ENCODE data around the gene KCNRG.

The KCNRG gene

GRCh38 chr13:50017819-50018218 is 2.6 kb downstream of the KCNRG start:
- in situ Hi-C loops (cut with MboI; ENCODE audit: low sequenced_read_pairs, unreplicated experiment), result no loop called here
- DNase-seq (ENCODE audit: low spot score), result no peak
- no peak for TF ChIP-seq CTCF (IDR thresholded peaks at IDR 0.05; ENCODE audit: borderline replicate concordance, control extremely low read depth, extremely low read depth, insufficient read depth, missing control alignments)

- TF ChIP-seq CTCF (IDR thresholded peaks at IDR 0.05; ENCODE audit: borderline replicate concordance, control extremely low read depth, extremely low read depth, insufficient read depth, missing control alignments), result no peak
- no peak for DNase-seq (ENCODE audit: low spot score)
- in situ Hi-C loops (cut with MboI; ENCODE audit: low sequenced_read_pairs, unreplicated experiment), result no loop called here
Observed at GRCh38 chr13:50025436-50025835, 10.2 kb downstream of the KCNRG start.

GRCh38 chr13:50026788-50027473 is 11.7 kb downstream of the KCNRG start:
- peak; percentile 49 for DNase-seq (ENCODE audit: low spot score)
- in situ Hi-C loops (cut with MboI; ENCODE audit: low sequenced_read_pairs, unreplicated experiment), result no loop called here
- no peak for TF ChIP-seq CTCF (IDR thresholded peaks at IDR 0.05; ENCODE audit: borderline replicate concordance, control extremely low read depth, extremely low read depth, insufficient read depth, missing control alignments)

- no peak for TF ChIP-seq CTCF (IDR thresholded peaks at IDR 0.05; ENCODE audit: borderline replicate concordance, control extremely low read depth, extremely low read depth, insufficient read depth, missing control alignments)
- in situ Hi-C loops (cut with MboI; ENCODE audit: low sequenced_read_pairs, unreplicated experiment), result no loop called here
- no peak for DNase-seq (ENCODE audit: low spot score)
Observed at GRCh38 chr13:50030315-50030714, 15.1 kb downstream of the KCNRG start.

- DNase-seq (ENCODE audit: low spot score), result no peak
- no peak for TF ChIP-seq CTCF (IDR thresholded peaks at IDR 0.05; ENCODE audit: borderline replicate concordance, control extremely low read depth, extremely low read depth, insufficient read depth, missing control alignments)
- in situ Hi-C loops (cut with MboI; ENCODE audit: low sequenced_read_pairs, unreplicated experiment), result no loop called here
Observed at GRCh38 chr13:50033725-50034124, 18.5 kb downstream of the KCNRG start.

- in situ Hi-C loops (cut with MboI; ENCODE audit: low sequenced_read_pairs, unreplicated experiment), result no loop called here
- TF ChIP-seq CTCF (IDR thresholded peaks at IDR 0.05; ENCODE audit: borderline replicate concordance, control extremely low read depth, extremely low read depth, insufficient read depth, missing control alignments), result no peak
- no peak for DNase-seq (ENCODE audit: low spot score)
Observed at GRCh38 chr13:50037788-50038187, 22.5 kb downstream of the KCNRG start.
